ENCODE results near the gene DDX4. TPM values are rescaled to one million over a fixed set of nuclear protein-coding genes. Genes with fewer than 3 reads are reported as not detected.
A peak's percentile ranks its signal among the peaks of the same experiment; 100 is the strongest.

The DDX4 gene
- total RNA-seq, 6 donors from 2014 or later = not detected

- ATAC-seq (ENCODE audit: low FRiP score in 2 of 2) (peak; percentile 54 to 59), DNase-seq (no peak)
- H3K4me1 ChIP-seq = peaks cover 0 to 3% (median 0%) of the 10 kb centered on the region in 4 donors
- 71 to 82% methylated on average over 9 of the region's 9 CpGs for WGBS, 2 donors
- no peak for TF ChIP-seq CTCF (IDR thresholded peaks at IDR 0.05)
- TF ChIP-seq POLR2AphosphoS5 (IDR thresholded peaks at IDR 0.05) = no peak
- TF ChIP-seq POLR2A (IDR thresholded peaks at IDR 0.05) = no peak
- no peak for TF ChIP-seq EP300 (IDR thresholded peaks at IDR 0.05)
- H3K4me3 ChIP-seq = no peak overlapping the region
- no peaks in the 10 kb centered on the region for H3K36me3 ChIP-seq
- H3K27ac ChIP-seq = no peak overlapping the region
- H3K27me3 ChIP-seq = no peaks in the 10 kb centered on the region
- no peaks in the 10 kb centered on the region for H3K9me3 ChIP-seq
Measured at GRCh38 chr5:55864606-55865541, 127.0 kb downstream of the DDX4 start.

- no peak for TF ChIP-seq EP300 (IDR thresholded peaks at IDR 0.05)
- TF ChIP-seq CTCF (IDR thresholded peaks at IDR 0.05) = no peak
- TF ChIP-seq POLR2A (IDR thresholded peaks at IDR 0.05) = no peak
- no peak for TF ChIP-seq POLR2AphosphoS5 (IDR thresholded peaks at IDR 0.05)
- no peak overlapping the region for H3K4me3 ChIP-seq
- H3K9me3 ChIP-seq = no peaks in the 10 kb centered on the region
- no peak overlapping the region for H3K27ac ChIP-seq
- no peaks in the 10 kb centered on the region for H3K36me3 ChIP-seq
- no peak for DNase-seq
- ATAC-seq (ENCODE audit: low FRiP score in 2 of 2) = no peak
- H3K27me3 ChIP-seq = no peaks in the 10 kb centered on the region
- peaks cover 0 to 3% (median 0%) of the 10 kb centered on the region in 4 donors for H3K4me1 ChIP-seq
- 97 to 100% methylated on average over 2 to 3 of the region's 3 CpGs for WGBS, 2 donors
Measured at GRCh38 chr5:55865831-55866230, 128.0 kb downstream of the DDX4 start.

- no peak overlapping the region for H3K27ac ChIP-seq
- no peaks in the 10 kb centered on the region for H3K27me3 ChIP-seq
- peaks cover 0 to 3% (median 0%) of the 10 kb centered on the region in 4 donors for H3K4me1 ChIP-seq
- no peak overlapping the region for H3K4me3 ChIP-seq
- TF ChIP-seq POLR2A (IDR thresholded peaks at IDR 0.05) (no peak), POLR2AphosphoS5 (IDR thresholded peaks at IDR 0.05) (no peak), CTCF (IDR thresholded peaks at IDR 0.05) (no peak), EP300 (IDR thresholded peaks at IDR 0.05) (no peak)
- no peaks in the 10 kb centered on the region for H3K9me3 ChIP-seq
- DNase-seq = peak in 1 of 2 donors; percentile 11
- no peaks in the 10 kb centered on the region for H3K36me3 ChIP-seq
- no peak for ATAC-seq (ENCODE audit: low FRiP score in 2 of 2)
- WGBS, 2 donors = 93 to 96% methylated on average over 6 to 8 of the region's 8 CpGs
Measured at GRCh38 chr5:55866485-55866884, 128.6 kb downstream of the DDX4 start.

Small RNAs within 50 kb of the gene (small RNA-seq; reads per million reads assigned to genes)
- gene AC016632.1 (0 reads per million in 4 donors), gene RNA5SP183 (0 reads per million in 4 donors)

Other genes with a start within 250 kb of the DDX4 start
- 100 to 1,000 TPM in 1 of 6 donors, 10 to 100 TPM in 5; 21.0 to 125 (median 65.6) TPM for gene PLPP1, start 203.1 kb upstream of the DDX4 start, total RNA-seq
- 10 to 100 TPM; 14.4 to 41.9 (median 19.9) TPM for gene SLC38A9, start 25.7 kb upstream of the DDX4 start, total RNA-seq
- gene IL31RA, start 113.3 kb downstream of the DDX4 start, total RNA-seq = under 1 TPM in 1 of 6 donors, not detected in 5; 0.31 TPM

All from upper lobe of left lung (tissue), 6 donors.